Psoas muscle (tissue), 8 donors: ENCODE results near the gene HSPA14. TPM values are rescaled to one million over a fixed set of nuclear protein-coding genes. Genes with fewer than 3 reads are reported as not detected.

Experiments
- ATAC-seq, 4 donors: fragments of 200-7000 bp; cut with Tn5 transposase; one replicate each; pipeline ENCODE4 v1.9.1; 2020; ENCODE audit warnings: moderate library complexity in 3 of 4, mild to moderate bottlenecking in 2 of 4
- DNase-seq, 2 donors: peaks; one replicate each; pipeline ENCODE4 v3.0.0-alpha.2; 2020
- H3K27ac ChIP-seq: fragments of 200-600 bp; one replicate; pipeline ENCODE4 v1.8.0; 2022
- H3K27me3 ChIP-seq, 3 donors: fragments of 200-600 bp in 1 of 3; one replicate each; pipeline versions ENCODE4 v1.6.1 to v1.8.0; 2013 to 2022; ENCODE audit warnings: low read length in 2 of 3, mild to moderate bottlenecking in 2 of 3, moderate library complexity in 1 of 3; ENCODE audit not compliant: insufficient read depth in 3 of 3
- H3K36me3 ChIP-seq, 2 donors: fragments of 200-600 bp in 1 of 2; one replicate each; pipeline versions ENCODE4 v1.6.1 to v1.8.0; 2013 to 2022; ENCODE audit warnings: low read depth in 1 of 2, mild to moderate bottlenecking in 1 of 2, moderate library complexity in 1 of 2; ENCODE audit not compliant: insufficient read depth in 1 of 2
- H3K4me1 ChIP-seq: fragments of 200-600 bp; one replicate; pipeline ENCODE4 v1.8.0; 2022
- H3K4me3 ChIP-seq: fragments of 200-600 bp; one replicate; pipeline ENCODE4 v1.8.0; 2022; ENCODE audit warnings: mild to moderate bottlenecking
- H3K9me3 ChIP-seq: fragments of 200-600 bp; one replicate; pipeline ENCODE4 v1.8.0; 2022
- CTCF ChIP-seq: fragments of 200-600 bp; IDR thresholded peaks from one replicate; pipeline ENCODE4 v1.8.0; 2022; ENCODE audit warnings: antibody characterized with exemption
- WGBS, 3 donors: extraction: QIAGEN DNeasy Blood & Tissue Kit; methylation state at CpG; one replicate each; pipeline versions ENCODE4 v1.1.6 to v1.1.7; 2013; 5-methylcytosine and 5-hydroxymethylcytosine counted together
- intact Hi-C, 2 donors: fragments of 100-400 bp; cut with DNase I; formaldehyde crosslinking; loops; one replicate each; pipeline versions ENCODE4 v1.11.0 to v1.14.2; 2022
- polyA plus RNA-seq, 3 donors: library from polyadenylated mRNA; stranded (reverse); fragments of 200-250 nt; gene quantifications; one replicate each; pipeline ENCODE4 v1.2.3, GENCODE V29; 2013
- total RNA-seq, 4 donors: library from RNA; stranded (reverse); fragmentation: NEBNext Ultra II Directional in 2 of 4; extraction: Animal tissue kit (Norgen Biotek cat#: 25700) in 2 of 4; gene quantifications; one replicate each; pipeline versions ENCODE4 v1.2.1 to v1.2.4, GENCODE V29; 2021 to 2023
- donor health status: healthy with polysubstance abuse.
- donor health status: DM: no; HTN: no; CAD: no; lungs with moderate emphysema.
- donor health status: Bipolar disorder and iron deficiency.
- donor health status: healthy.
- donor health status: DM: yes; HTN: yes; CAD: no.
- donor health status: DM: no; HTN: no; CAD: no.
- donor health status: DM: no; HTN: no; CAD: no.
- donor health status: DM: yes; HTN: yes; CAD: no.

The HSPA14 gene
- total and polyA plus RNA-seq, 7 donors, result 5.5 to 29.8 (median 14.5) TPM

GRCh38 chr10:14879124-14879927 is 41.2 kb downstream of the HSPA14 start:
- no peak for DNase-seq
- WGBS, 3 donors, result 0% methylated on average over 46 to 60 of the region's 60 CpGs

GRCh38 chr10:14879928-14880193 is 41.8 kb downstream of the HSPA14 start:
- Histone ChIP-seq H3K27me3 (no peaks in the 10 kb centered on the region), H3K27ac (peak overlapping the region; percentile 99), H3K9me3 (no peaks in the 10 kb centered on the region), H3K36me3 (no peaks in the 10 kb centered on the region), H3K4me1 (peaks cover 38% of the 10 kb centered on the region), H3K4me3 (peak overlapping the region; percentile 88)
- ATAC-seq (no peak), DNase-seq (no peak)
- no peak for TF ChIP-seq CTCF
- intact Hi-C loops, result loop anchor here (5.0 kb wide), 1 partner anchor 72 kb away; the partner anchor contains the start of gene DCLRE1C (in 2 of the 2)
- WGBS, 3 donors, result 3 to 7% (median 3%) methylated on average over 5 of the region's 5 CpGs

More at GRCh38 chr10:14879124-14879927, 41.2 kb downstream of the HSPA14 start:
- ATAC-seq, result no peak
- Histone ChIP-seq H3K27me3 (no peaks in the 10 kb centered on the region), H3K9me3 (no peaks in the 10 kb centered on the region), H3K27ac (peak overlapping the region; percentile 99), H3K36me3 (no peaks in the 10 kb centered on the region), H3K4me1 (peaks cover 38% of the 10 kb centered on the region), H3K4me3 (peak overlapping the region; percentile 88)
- intact Hi-C loops, result loop anchor here in 1 of 2 donors (5.0 kb wide), 1 partner anchor 73 kb away; the partner anchor contains the start of gene DCLRE1C
- TF ChIP-seq CTCF, result no peak

- ATAC-seq, result no peak
- no peak for DNase-seq
- H3K4me1 ChIP-seq, result peaks cover 38% of the 10 kb centered on the region
- H3K4me3 ChIP-seq, result peak overlapping the region; percentile 88
- intact Hi-C loops, result loop anchor here in 1 of 2 donors (5.0 kb wide), 1 partner anchor 72 kb away; the partner anchor contains the start of gene DCLRE1C
- H3K9me3 ChIP-seq, result no peaks in the 10 kb centered on the region
- H3K36me3 ChIP-seq, result no peaks in the 10 kb centered on the region
- 45 to 54% (median 52%) methylated on average over 7 of the region's 7 CpGs for WGBS, 3 donors
- H3K27ac ChIP-seq, result no peak overlapping the region
- no peaks in the 10 kb centered on the region for H3K27me3 ChIP-seq
- TF ChIP-seq CTCF, result no peak
Measured at GRCh38 chr10:14880229-14880628, 42.1 kb downstream of the HSPA14 start.

- no peak overlapping the region for H3K4me3 ChIP-seq
- H3K4me1 ChIP-seq, result peaks cover 18% of the 10 kb centered on the region
- H3K27me3 ChIP-seq, result no peaks in the 10 kb centered on the region
- H3K27ac ChIP-seq, result no peak overlapping the region
- ATAC-seq, result no peak
- no peaks in the 10 kb centered on the region for H3K9me3 ChIP-seq
- TF ChIP-seq CTCF, result no peak
- intact Hi-C loops, result loop anchor here in 1 of 2 donors (5.0 kb wide), 1 partner anchor 68 kb away; the partner anchor contains the start of gene DCLRE1C
- no peak for DNase-seq
- 94 to 96% (median 95%) methylated on average over 3 of the region's 3 CpGs for WGBS, 3 donors
- no peaks in the 10 kb centered on the region for H3K36me3 ChIP-seq
Measured at GRCh38 chr10:14884082-14884481, 46.0 kb downstream of the HSPA14 start.
